GM15510 (cell line): ENCODE measurements around the gene CDK3.

Experiments used
- POLR2A ChIP-seq: IDR thresholded peaks from 3 replicates; pipeline ENCODE4 v1.6.1; 2011; ENCODE audit warnings: borderline replicate concordance; ENCODE audit not compliant: insufficient read length; ENCODE audit errors: extremely low read depth

The CDK3 gene

GRCh38 chr17:76019833-76020467, 19.3 kb downstream of the CDK3 start:
- no peak for TF ChIP-seq POLR2A

DNA sequence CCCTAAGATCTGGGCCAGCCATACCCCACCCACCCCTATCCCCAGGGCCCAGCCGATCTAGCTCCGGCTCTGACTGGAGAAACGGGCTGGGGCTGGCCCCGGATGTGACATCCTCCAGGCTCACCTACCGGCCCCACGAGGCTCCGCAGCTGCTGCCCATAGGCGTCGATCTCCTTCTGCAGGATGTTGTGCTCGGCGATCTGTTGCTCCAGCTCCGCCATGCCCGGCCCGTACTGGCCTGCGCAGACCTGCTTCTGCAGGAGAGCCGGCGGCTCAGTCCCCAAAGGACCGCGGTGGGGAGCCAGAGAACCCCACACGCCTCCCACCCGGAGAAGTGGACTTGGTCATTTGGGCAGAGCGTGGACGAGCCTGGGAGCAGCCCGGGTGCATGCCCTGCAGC, 21.6 kb downstream of the CDK3 start:
- no peak for TF ChIP-seq POLR2A

DNA sequence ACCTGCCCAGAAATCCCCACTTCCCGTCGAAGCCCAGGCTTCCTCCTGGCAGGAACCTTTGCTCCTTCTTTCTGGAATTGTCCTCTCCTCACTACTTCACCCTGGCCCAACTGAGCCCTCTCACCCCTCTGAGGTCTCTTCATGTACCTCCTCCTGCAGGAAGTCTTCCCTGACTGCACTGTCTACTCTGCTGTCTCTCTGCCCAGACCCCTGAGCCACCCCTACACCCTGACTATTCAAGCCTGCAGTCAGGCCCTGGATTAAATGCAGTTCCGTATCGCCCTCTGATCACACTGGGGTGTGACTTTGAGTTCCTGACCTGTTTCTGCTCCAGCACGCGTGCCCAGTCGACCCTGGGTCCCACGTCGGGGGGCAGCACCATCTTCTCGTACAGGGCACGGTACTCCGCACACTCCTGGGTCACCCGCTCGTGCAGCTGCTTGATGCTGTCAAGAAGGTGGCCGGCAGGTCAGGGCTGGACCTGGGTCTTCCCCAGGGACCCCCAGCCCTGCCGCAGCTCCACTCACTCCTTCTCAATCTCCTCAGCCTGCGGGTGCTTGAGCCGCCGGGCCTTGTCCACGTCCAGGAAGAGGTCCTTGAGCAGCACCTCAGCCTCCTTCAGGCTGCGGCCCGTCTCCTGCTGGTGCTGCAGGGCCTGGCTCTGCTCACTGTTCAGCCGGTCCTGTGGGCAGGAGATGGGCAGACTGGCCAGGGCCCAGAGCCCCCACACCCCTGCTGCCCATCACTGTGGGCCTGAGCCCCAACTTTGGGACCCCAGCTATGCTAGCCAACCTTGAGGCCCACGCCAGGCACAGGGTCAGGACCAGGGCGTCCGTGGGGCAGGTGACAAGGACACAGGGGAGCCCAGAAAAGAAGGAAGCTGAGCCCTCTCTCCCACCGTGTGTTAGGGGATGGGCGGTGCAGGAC, 22.6 kb downstream of the CDK3 start:
- TF ChIP-seq POLR2A = no peak

- TF ChIP-seq POLR2A = no peak
Observed at GRCh38 chr17:76023900-76024237, 23.2 kb downstream of the CDK3 start.

DNA sequence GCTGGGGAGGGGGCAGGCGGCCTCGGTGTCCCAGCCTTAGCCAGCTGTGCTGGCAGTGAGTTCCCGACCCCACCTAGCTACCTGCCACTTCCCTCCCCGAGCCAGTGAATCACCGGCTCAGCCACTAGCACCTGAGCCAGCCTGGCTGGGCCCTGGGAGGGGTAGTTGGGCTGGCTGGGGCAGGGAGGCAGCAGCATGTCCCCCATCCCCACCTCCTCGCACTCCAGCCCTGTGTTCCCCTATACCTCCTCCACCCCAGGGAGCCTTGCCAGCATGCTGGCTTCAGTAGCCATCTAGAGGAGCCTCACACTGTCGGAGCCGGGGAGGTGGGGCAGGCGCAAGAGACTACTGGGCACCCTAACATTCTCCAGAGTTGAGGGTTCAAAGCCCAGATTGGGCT, 23.7 kb downstream of the CDK3 start:
- no peak for TF ChIP-seq POLR2A

DNA sequence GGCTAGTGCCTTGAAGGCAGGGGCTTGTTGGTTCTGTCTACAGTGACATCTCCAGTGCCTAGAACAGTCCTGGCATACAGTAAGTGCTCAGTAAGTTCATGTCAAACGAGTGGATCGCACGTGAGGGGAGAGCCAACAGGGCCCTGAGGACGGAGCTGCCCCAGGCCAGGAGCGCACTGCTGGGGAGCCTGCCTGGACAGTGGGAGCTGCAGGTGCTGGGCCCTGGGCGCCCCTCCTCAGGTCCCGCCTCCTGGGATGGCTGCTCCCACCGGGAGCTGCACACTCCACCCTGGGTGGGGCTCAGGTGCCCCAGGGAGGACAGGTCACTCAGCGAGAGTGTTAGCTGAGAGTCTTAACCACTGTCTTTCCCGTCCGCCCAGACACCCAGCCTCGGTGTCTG, 24.6 kb downstream of the CDK3 start:
- TF ChIP-seq POLR2A = no peak

GRCh38 chr17:76026714-76027158, 26.1 kb downstream of the CDK3 start:
- TF ChIP-seq POLR2A = no peak

GRCh38 chr17:76027159-76027839, 26.6 kb downstream of the CDK3 start, which contains the start of gene EVPL:
Gene EVPL (minus strand): TSS chr17:76027306. CDS start chr17:76027198, 108 bp downstream.
- no peak for TF ChIP-seq POLR2A

- no peak for TF ChIP-seq POLR2A
Observed at GRCh38 chr17:76032073-76032779, 31.6 kb downstream of the CDK3 start.

DNA sequence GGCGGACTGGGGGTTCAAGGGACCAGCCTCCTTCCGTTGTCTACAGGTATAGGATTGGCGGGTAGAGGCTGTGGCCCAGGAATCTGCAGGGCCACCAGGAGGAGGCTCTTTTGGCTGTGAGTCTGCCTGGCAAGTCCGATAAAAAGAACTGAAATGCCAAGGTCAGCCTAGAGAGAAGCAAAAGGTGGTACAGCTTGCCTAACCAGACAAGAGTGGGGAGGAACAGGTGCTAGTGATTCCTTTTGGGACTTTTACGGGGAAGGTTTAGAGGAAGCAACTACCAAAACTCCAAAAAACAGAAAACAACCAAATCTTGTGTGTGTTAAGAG, 32.1 kb downstream of the CDK3 start:
- no peak for TF ChIP-seq POLR2A

DNA sequence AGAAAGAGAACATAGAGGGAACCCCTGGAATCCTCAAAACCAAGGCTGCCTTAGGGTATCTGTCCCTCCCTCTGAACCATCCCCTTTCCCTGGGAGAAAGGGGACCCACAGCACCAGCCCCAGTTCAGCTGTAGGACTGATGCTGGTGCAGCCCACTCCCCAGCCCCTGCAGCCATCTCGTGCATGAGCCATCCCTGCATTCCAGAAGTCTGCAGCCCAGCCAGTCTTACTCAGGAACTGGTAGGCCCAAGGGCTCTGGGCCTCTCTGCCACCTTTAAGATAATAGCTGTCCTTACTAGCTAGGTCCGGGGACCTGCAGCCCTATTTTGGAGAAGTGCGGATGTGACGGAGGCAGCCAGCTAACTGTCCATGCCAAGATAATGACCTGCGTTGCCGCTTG, 32.5 kb downstream of the CDK3 start:
- TF ChIP-seq POLR2A = no peak

DNA sequence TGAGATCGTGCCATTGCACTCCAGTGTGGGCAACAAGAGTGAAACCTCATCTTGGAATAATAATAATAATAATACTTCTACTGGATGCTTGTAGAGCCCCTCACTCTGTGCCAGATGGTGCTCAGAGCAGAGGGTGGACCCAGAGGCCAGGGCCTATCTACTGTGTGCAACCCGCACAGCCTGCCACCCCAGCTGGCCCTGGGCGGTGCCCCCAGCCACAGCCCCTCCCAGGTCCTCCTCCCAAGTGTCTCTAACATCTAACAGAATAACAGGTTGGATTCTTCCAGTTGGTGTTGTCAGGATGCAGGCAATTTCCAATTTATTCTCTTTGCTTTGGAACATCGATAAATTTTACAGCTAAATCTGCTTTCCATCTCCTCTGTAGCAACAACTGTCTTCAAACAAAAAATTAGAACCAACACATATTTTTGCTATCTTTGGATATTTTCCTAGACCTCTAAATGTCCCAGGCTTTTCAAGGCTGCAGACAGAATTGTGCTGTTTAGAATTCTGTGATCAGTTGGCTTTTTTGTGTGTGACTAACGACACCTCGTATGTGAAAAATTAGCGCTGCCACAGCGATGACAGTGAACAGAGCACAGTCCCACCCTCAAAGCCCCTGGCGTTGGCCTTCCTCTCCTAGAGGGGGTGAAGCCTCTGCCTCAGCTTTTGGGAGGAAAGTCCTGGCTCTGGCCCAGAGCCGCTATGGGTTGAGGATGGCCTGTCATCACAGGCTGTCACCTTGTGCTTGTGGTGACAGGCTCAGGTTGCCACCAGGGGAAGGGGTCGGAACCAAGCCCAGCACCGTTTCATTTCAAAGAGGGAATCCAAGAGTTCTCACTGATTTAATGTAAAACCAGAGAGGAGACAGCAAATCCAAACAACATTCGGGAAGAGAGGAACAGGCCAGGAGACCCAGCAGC, 34.0 kb downstream of the CDK3 start:
- TF ChIP-seq POLR2A = no peak

DNA sequence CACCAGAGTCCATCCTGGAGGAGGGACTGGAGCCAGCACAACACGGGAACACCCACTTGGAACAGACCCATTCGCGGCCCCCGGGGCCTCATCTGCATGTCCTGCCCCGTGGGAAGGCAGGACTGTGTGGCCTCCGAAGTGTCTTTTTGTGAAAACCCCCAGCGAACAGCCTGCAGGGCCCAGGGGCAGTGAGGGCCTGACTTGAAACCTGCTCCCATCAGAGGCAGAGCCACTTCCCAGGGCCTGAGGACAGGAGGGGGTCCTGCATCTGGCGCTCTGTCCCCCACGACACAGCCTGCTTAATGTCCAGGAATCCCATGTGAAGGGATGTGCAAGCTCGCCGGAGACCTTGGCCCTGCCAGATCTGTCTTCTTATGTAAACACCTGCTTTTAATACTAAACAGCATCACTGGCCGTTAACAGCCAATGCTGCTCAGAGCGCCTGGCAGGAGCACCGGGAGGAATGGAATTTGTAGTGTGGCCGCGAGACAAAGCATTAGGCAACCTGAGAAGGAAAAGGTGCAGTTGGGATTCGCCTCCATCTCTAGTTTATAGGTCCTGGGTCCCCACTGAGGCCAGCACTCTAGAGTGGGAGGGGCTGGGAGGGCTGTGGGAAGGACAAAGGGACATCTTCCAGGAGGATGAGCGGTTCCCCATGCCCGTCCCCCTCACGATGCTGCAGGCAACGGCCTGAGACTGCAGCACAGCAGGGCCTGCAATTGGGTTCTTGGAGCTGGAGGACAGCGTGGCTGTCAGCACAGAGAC, 36.0 kb downstream of the CDK3 start:
- no peak for TF ChIP-seq POLR2A
